NCI-H2081 treated with DMSO at 0.1 percent for 48 hours (cell line): ENCODE results near the gene LHFPL2.
"Not testable (repeated sequence)": the region's sequence is repeated elsewhere in the genome, so short reads cannot be mapped to it uniquely, and the experiment has no call there.

Experiments
- DNase-seq: peaks from one replicate; lab custom pipeline; 2025; lab: John Stamatoyannopoulos, UW

Gene LHFPL2

GRCh38 chr5:78648359-78649210 lies at the start of gene LHFPL2:
LHFPL2 (minus strand) TSS chr5:78648772; CDS start chr5:78510213, 138,559 bp downstream.
- no peak for DNase-seq

GRCh38 chr5:78696637-78697036 lies 48.1 kb upstream of the LHFPL2 start:
- DNase-seq, result no peak

- DNase-seq, result not testable (repeated sequence)
Observed at GRCh38 chr5:78696052-78696451, 47.5 kb upstream of the LHFPL2 start.

- DNase-seq, result no peak
Observed at GRCh38 chr5:78693339-78693738, 44.8 kb upstream of the LHFPL2 start.

GRCh38 chr5:78691084-78691960 lies 42.8 kb upstream of the LHFPL2 start:
- no peak for DNase-seq

GRCh38 chr5:78690253-78690972 lies 41.8 kb upstream of the LHFPL2 start:
- DNase-seq, result no peak

GRCh38 chr5:78689540-78690252 lies 41.1 kb upstream of the LHFPL2 start:
- DNase-seq, result no peak

- DNase-seq, result not testable (repeated sequence)
Observed at GRCh38 chr5:78687514-78687913, 38.9 kb upstream of the LHFPL2 start.

GRCh38 chr5:78683905-78684304 lies 35.3 kb upstream of the LHFPL2 start:
- not testable (repeated sequence) for DNase-seq

- DNase-seq, result no peak
Observed at GRCh38 chr5:78679905-78680304, 31.3 kb upstream of the LHFPL2 start.

- DNase-seq, result no peak
Observed at GRCh38 chr5:78677777-78678668, 29.5 kb upstream of the LHFPL2 start.

- DNase-seq, result no peak
Observed at GRCh38 chr5:78675956-78676730, 27.6 kb upstream of the LHFPL2 start.

- not testable (repeated sequence) for DNase-seq
Observed at GRCh38 chr5:78673827-78674226, 25.3 kb upstream of the LHFPL2 start.

GRCh38 chr5:78672154-78672553 lies 23.6 kb upstream of the LHFPL2 start:
- DNase-seq, result no peak

- DNase-seq, result no peak
Observed at GRCh38 chr5:78671609-78672008, 23.0 kb upstream of the LHFPL2 start.

GRCh38 chr5:78670701-78671269 lies 22.2 kb upstream of the LHFPL2 start:
- no peak for DNase-seq

GRCh38 chr5:78669331-78669730 lies 20.8 kb upstream of the LHFPL2 start:
- no peak for DNase-seq

- DNase-seq, result no peak
Observed at GRCh38 chr5:78667461-78668103, 19.0 kb upstream of the LHFPL2 start.

GRCh38 chr5:78666975-78667374 lies 18.4 kb upstream of the LHFPL2 start:
- not testable (repeated sequence) for DNase-seq
